Measurements from ENCODE around the gene UTP4. TPM values are rescaled to one million over a fixed set of nuclear protein-coding genes. Genes with fewer than 3 reads are reported as not detected.
A peak's percentile ranks its signal among the peaks of the same experiment; 100 is the strongest.

UTP4 gene
- total and polyA plus RNA-seq, 8 donors, result 24.7 to 51.1 (median 46.0) TPM

GRCh38 chr16:69110406-69110805 is 22.0 kb upstream of the UTP4 start:
- no peak for ATAC-seq
- intact Hi-C loops (cut with DNase I), result loop anchor here in 1 of 2 donors (10.0 kb wide), 1 partner anchor 216 kb away; no protein-coding TSS in a partner anchor
- Histone ChIP-seq H3K9me3 (no peaks in the 10 kb centered on the region), H3K27me3 (peaks cover 0 to 34% of the 10 kb centered on the region in 2 donors), H3K36me3 (peaks cover 0 to 50% of the 10 kb centered on the region in 2 donors), H3K4me3 (no peak overlapping the region), H3K4me1 (peaks cover 11 to 34% of the 10 kb centered on the region in 2 donors), H3K27ac (no peak overlapping the region)
- DNase-seq, result peak in 1 of 4 donors; percentile 6
- no peak for TF ChIP-seq CTCF (IDR thresholded peaks at IDR 0.05)

- TF ChIP-seq CTCF (IDR thresholded peaks at IDR 0.05), result no peak
- intact Hi-C loops (cut with DNase I), result loop anchor here in 1 of 2 donors (10.0 kb wide), 1 partner anchor 217 kb away; no protein-coding TSS in a partner anchor
- Histone ChIP-seq H3K4me3 (no peak overlapping the region), H3K27ac (no peak overlapping the region), H3K4me1 (peaks cover 11 to 26% of the 10 kb centered on the region in 2 donors), H3K36me3 (peaks cover 0 to 59% of the 10 kb centered on the region in 2 donors), H3K9me3 (no peaks in the 10 kb centered on the region), H3K27me3 (peaks cover 0 to 25% of the 10 kb centered on the region in 2 donors)
- DNase-seq (peak in 1 of 4 donors; percentile 18), ATAC-seq (no peak)
Measured at GRCh38 chr16:69111216-69111875, 21.1 kb upstream of the UTP4 start.

- Histone ChIP-seq H3K4me3 (no peak overlapping the region), H3K27me3 (peaks cover 0 to 20% of the 10 kb centered on the region in 2 donors), H3K27ac (no peak overlapping the region), H3K9me3 (no peaks in the 10 kb centered on the region), H3K4me1 (peaks cover 8 to 20% of the 10 kb centered on the region in 2 donors), H3K36me3 (peaks cover 0 to 64% of the 10 kb centered on the region in 2 donors)
- no peak for ATAC-seq
- intact Hi-C loops (cut with DNase I), result loop anchor here in 1 of 2 donors (10.0 kb wide), 1 partner anchor 217 kb away; no protein-coding TSS in a partner anchor
- DNase-seq, result peak in 1 of 4 donors; percentile 14
- no peak for TF ChIP-seq CTCF (IDR thresholded peaks at IDR 0.05)
Measured at GRCh38 chr16:69111876-69112230, 20.6 kb upstream of the UTP4 start.

DNA sequence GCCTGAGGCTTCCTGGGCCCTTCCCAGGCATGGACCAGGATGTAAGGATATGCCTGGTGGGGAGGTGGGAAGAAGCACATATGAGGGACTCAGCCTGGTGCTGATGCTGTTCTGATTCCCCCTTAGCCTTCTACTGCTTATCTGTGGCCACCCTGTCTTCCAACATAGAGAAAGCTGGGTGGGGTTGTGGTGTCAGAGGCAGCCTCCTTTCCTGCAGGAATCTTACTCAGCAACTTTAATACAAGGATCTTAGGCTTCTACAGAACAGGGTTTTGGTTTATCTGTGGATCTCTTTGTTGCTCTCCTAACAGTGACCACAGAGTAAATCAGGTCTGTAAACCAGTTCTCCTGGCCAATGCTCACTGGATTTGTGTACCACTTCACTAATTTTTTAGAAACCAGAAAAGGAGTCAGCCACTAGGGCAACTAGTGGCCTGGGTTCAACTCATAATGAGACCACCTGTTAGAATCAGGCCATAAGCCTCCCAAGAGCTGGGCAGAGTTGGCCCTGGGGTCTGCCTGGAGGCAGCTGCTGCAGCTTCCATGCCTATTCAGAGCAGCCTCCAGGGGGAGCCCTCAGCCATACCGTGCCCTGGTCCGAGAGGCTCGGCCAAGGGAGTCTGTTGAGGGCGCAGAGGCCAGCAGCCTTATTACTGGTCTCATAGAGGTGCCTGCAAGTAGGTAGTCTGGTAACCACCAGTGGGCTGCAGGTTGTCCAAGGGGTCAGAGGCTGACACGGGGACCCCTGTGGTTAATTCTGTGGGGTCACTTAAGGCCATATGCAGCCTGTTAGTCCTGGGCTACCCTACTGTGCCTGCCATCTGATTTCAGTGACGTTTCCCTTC is 19.9 kb upstream of the UTP4 start:
- H3K27me3 ChIP-seq, result peaks cover 0 to 14% of the 10 kb centered on the region in 2 donors
- no peak overlapping the region for H3K27ac ChIP-seq
- intact Hi-C loops (cut with DNase I), result loop anchor here in 1 of 2 donors (10.0 kb wide), 1 partner anchor 218 kb away; no protein-coding TSS in a partner anchor
- no peak overlapping the region for H3K4me3 ChIP-seq
- H3K4me1 ChIP-seq, result peaks cover 2 to 14% of the 10 kb centered on the region in 2 donors
- DNase-seq (peak in 2 of 4 donors; percentile 61 to 85), ATAC-seq (peak; percentile 70)
- peaks cover 0 to 70% of the 10 kb centered on the region in 2 donors for H3K36me3 ChIP-seq
- no peaks in the 10 kb centered on the region for H3K9me3 ChIP-seq
- TF ChIP-seq CTCF (IDR thresholded peaks at IDR 0.05), result peak; percentile 59 to 83

All from left lung (tissue), 10 donors.